GM06990 (cell line): ENCODE results near the gene ZNF726.
"Not testable (repeated sequence)": the region's sequence is repeated elsewhere in the genome, so short reads cannot be mapped to it uniquely, and the experiment has no call there.

Source experiments
- DNase-seq: peaks from one replicate; pipeline ENCODE4 v3.0.0-alpha.2; 2011; ENCODE audit not compliant: insufficient read length; ENCODE audit errors: extremely low read depth
- H3K27me3 ChIP-seq: replicated peaks from 2 replicates; pipeline ENCODE4 v1.6.0; 2011; ENCODE audit warnings: low read length; ENCODE audit not compliant: control insufficient read depth, insufficient read depth
- H3K36me3 ChIP-seq: 2 replicates; pipeline ENCODE4 v1.5.1; 2011; ENCODE audit warnings: low read length; ENCODE audit not compliant: control insufficient read depth, insufficient read depth
- H3K4me3 ChIP-seq: replicated peaks from 2 replicates; pipeline ENCODE4 v1.5.1; 2011; ENCODE audit warnings: low read depth, mild to moderate bottlenecking, control low read depth, low read length
- CTCF ChIP-seq: IDR thresholded peaks from 2 replicates; pipeline ENCODE4 v1.5.1; 2011; ENCODE audit warnings: low read length, control low read depth, mild to moderate bottlenecking, inconsistent platforms; ENCODE audit not compliant: insufficient read depth, poor library complexity, severe bottlenecking

Gene ZNF726

GRCh38 chr19:23882493-23882892, 32.2 kb upstream of the ZNF726 start:
- TF ChIP-seq CTCF: no peak
- Histone ChIP-seq H3K4me3 (no peak overlapping the region), H3K27me3 (no peaks in the 10 kb centered on the region), H3K36me3 (no peaks in the 10 kb centered on the region)
- no peak for DNase-seq

DNA sequence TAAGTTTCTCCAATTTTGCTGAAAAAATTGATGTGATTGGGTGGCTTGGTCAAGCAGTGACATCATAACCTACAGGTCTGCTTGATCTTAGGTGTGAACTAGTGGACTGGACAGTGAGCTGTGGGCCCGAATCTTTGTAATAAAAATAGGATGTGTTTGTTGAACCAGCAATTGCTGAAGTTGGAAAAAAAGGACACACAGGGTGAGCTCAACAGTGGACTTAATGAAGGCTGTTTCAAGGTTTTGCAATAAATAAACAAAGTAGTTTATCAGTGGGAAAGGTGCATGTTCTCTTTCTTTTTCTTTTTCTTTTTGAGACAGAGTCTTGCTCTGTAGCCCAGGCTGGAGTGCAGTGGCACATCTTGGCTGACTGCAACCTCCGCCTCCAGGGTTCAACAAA, 30.3 kb upstream of the ZNF726 start:
- no peak for DNase-seq
- Histone ChIP-seq H3K36me3 (no peaks in the 10 kb centered on the region), H3K4me3 (no peak overlapping the region), H3K27me3 (no peaks in the 10 kb centered on the region)
- no peak for TF ChIP-seq CTCF

GRCh38 chr19:23887642-23888041, 27.0 kb upstream of the ZNF726 start:
- no peak for DNase-seq
- Histone ChIP-seq H3K27me3 (no peaks in the 10 kb centered on the region), H3K4me3 (no peak overlapping the region), H3K36me3 (no peaks in the 10 kb centered on the region)
- TF ChIP-seq CTCF: no peak

GRCh38 chr19:23896096-23896495, 18.6 kb upstream of the ZNF726 start:
- DNase-seq, H3K36me3 ChIP-seq, H3K27me3 ChIP-seq, H3K4me3 ChIP-seq: not testable (repeated sequence)

- DNase-seq: no peak
- Histone ChIP-seq H3K4me3 (no peak overlapping the region), H3K27me3 (no peaks in the 10 kb centered on the region), H3K36me3 (no peaks in the 10 kb centered on the region)
- no peak for TF ChIP-seq CTCF
Observed at GRCh38 chr19:23896912-23897311, 17.8 kb upstream of the ZNF726 start.

- Histone ChIP-seq H3K4me3 (no peak overlapping the region), H3K27me3 (no peaks in the 10 kb centered on the region), H3K36me3 (no peaks in the 10 kb centered on the region)
- no peak for DNase-seq
- no peak for TF ChIP-seq CTCF
Observed at GRCh38 chr19:23901360-23901759, 13.3 kb upstream of the ZNF726 start.
